ENCODE results near the gene TUBB4A.
A peak's percentile ranks its signal among the peaks of the same experiment; 100 is the strongest.

TUBB4A gene

GRCh38 chr19:6465663-6466062, 36.4 kb downstream of the TUBB4A start:
- DNase-seq, result no peak

DNA sequence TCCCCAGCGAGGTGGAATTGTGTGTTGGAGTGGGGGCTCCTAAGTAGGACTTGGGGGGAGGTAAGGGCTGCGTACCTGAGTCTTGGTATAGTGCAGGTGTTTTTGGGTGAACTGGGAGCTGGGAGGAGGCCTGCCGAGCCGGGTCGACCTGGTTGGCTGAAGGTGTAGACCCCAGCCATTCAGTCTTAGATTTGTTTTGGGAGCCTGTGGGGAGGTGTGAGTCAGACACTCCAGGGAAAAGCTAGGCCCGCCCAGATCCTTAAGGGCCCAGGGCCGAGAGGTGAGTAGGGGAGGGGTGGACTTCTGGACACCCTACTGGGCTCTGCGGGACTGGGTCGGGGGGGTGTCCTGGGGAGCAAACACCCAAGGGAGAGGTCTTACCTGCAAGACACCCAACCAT, 37.1 kb downstream of the TUBB4A start:
- no peak for DNase-seq

DNA sequence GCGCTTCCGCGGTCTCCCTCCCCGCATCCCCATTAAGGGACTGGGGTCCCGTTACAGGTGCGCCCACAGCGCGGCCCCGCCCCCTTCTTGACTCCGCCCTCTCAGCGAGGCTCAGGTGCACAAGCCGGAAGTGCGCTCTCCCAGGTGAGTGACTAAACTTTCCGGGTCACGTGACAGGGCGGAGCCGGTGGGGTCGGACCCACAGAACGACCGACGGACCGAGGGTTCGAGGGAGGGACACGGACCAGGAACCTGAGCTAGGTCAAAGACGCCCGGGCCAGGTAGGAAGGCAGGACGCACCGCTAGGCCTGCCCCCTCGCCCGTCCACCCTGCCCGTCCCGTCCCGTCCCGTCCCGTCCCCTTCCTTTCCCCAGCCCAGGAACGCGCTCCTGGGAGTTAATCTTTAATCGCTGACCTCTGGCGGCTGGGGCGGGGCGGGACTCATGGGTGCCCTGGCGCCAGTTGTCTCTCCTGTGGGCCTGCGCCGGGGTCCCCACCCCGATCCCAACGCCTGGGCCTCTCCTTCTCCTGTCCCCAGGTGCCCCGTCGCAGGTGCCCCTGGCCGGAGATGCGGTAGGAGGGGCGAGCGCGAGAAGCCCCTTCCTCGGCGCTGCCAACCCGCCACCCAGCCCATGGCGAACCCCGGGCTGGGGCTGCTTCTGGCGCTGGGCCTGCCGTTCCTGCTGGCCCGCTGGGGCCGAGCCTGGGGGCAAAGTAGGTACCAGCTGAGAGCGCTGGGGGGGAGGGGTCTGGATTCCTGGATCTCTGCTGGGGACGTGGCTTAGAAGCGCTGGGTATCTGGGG, 37.8 kb downstream of the TUBB4A start, which contains the start of gene CRB3:
TSS of gene CRB3 (plus strand) at position 202 of the 804 bp plus-strand sequence. CDS start at position 633, 431 bp downstream.
- DNase-seq, result peak; percentile 27 to 42

DNA sequence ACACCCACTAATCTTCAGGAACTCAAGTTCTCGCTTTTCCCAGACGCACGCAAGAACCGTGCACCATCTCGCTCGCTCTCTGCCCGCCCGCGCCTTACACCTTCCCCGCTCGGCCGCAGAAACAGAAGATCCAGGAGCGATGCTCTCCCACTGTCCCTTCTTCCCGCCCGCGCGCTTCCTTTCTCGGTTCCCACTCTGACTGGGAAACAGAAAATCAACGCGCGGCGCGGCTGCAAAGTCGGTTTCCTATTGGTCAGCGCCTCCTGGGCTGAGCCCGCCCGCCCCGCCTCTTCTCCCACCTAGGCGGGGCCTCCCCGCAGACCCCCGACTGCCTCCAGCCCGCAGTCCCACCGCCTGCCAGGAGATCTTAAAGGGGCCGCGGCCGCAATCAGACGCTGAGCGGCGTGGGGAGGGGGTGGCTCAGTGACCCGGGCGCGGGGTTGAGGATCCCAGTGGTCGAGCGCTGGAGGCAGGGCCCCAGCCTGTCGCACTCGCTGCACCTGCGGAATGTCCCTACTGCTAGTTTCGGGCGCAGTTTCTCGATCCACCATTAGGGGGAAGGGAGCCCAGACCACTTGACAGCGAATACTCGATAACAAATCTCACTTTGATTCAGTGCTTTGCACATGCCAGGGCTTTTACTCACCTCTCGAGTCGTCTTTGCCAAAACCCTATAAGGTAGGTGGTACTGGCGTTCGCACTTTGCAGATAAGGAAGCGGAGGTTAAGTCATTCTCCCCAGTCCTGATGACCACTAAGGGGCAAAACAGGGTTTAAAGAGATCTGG, 41.8 kb downstream of the TUBB4A start:
- peak; percentile 97 to 98 for DNase-seq

DNA sequence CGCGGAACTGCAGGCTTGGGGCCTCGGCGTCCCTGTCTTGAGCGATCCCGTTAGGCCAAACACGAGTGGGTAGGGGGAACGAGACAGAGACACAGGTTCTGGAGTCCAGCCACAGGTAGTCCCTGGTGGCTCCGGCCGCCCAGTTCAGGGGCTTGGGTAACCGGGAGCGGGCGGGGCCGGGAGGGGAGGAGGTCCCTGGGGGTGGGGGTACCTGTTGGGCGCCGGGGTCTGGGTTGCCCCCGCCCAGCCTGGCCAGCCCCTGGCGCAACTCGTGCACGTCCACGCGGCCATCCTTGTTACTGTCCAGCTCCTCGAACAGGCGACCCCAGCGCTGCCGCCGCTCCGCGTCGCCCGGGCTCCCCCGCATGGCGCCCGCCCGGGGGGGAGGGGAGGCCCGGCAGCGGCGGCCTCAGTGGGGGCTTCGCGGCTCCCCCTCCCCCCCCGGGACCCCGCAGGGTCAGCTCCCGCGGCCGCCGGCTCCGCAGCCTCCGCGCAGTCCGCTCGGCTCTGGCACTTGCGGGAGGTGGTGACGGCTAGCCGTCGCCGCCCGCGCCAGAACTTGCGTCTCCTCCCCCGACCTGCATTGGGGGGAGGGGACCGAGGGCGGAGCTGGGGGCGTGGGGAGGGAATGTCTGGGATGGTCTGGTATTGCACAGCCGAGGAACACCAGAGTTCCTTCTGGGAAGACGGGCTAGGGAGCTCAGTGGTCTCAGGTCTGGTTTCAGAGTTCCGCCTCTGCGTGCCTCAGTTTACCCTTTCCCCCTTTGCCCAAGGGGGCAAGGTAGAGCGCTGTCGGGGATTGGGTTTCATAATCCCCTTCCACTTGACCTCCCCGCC, 42.6 kb downstream of the TUBB4A start, which contains the start of gene SLC25A23:
TSS of gene SLC25A23 (minus strand) at position 531 of the 837 bp plus-strand sequence. CDS start at position 367, 164 bp downstream.
- peak; percentile 63 to 75 for DNase-seq

DNA sequence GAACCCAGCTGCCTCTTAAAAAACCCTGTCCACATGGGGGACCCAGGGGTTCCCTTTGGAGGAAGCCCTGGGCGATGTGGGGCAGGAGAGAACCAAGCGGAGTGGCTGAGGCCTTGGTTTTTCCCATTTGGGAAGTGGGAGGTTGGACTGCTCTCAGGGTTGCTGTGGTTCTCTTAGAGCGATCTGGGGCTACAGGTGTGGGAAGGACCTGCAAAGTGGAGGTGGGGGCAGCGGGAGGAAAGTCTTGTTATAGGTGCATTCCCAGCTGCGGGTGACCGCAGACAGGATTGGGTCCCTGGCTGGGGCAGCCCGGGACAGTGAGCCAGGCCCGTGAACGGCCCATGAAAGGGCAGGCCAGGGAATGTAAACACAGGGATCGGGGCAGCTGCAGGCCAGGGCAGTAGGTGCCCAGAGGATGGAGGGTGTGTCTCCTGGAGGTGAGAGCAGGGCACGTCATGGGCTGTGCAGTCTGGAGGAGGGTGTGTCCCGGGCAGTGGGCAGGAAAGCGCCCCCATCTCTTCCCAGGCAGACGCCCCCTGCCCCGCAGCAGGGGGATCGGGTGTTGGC, 43.3 kb downstream of the TUBB4A start:
- DNase-seq, result no peak

DNA sequence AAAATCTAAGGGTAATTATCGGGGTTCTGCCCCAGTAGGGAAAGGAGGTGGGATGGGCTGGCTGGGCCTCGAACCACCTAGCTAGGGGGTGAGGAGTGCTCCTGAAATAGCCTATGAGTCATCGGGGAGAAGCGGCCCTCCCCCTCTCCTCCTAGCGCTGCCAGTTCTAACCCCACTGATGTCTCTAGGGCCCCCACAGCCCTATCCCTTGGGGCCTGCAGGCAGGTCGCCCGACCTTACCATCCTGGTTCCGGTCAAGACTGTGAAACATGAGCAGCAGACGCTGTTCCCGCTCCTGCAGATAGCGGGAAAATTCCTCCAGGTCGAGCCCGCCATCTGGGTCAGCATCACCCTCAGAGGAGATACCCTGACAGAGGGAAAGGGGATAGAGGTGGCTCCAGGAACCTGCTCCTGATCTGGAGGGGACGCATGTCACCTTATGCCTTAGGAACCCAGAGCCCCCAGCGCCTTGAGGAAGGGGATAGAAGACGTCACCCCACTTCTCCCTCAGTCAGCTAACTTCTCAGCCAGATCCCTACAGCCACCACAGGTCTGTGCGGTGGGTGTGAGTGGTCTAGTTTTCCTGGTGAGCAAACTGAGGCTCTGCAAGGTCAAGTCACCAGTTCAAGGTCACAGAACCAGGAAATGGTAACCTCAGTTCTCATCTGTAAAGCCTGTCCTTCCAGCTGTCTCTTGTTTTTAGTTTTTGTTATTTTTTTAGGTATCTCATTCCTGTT, 44.0 kb downstream of the TUBB4A start:
- no peak for DNase-seq

- no peak for DNase-seq
Measured at GRCh38 chr19:6455924-6456323, 46.2 kb downstream of the TUBB4A start.

- DNase-seq, result no peak
Measured at GRCh38 chr19:6453951-6454565, 48.1 kb downstream of the TUBB4A start.

GRCh38 chr19:6452899-6453298, 49.2 kb downstream of the TUBB4A start:
- no peak for DNase-seq

GRCh38 chr19:6452223-6452614, 49.9 kb downstream of the TUBB4A start:
- no peak for DNase-seq

GRCh38 chr19:6451583-6452222, 50.4 kb downstream of the TUBB4A start:
- no peak for DNase-seq

DNA sequence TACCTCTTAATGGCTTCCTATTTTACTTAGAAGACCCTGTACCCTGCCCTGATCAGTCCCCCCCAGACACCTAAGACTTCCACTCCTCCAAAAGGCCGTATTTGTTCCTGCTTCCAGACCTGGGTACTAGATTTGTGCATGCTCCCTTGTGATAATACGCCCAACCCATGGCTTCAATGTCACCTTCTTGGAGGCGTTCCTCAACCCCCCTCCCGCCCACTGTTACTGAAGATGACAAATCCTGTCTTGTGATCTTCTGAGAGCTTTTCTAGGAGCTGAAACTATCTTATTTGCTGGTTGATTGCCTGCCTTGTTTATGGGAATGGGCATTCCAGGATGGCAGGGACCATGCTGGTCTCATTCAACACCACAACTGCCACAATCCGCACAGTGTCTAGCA, 51.9 kb downstream of the TUBB4A start:
- no peak for DNase-seq

DNA sequence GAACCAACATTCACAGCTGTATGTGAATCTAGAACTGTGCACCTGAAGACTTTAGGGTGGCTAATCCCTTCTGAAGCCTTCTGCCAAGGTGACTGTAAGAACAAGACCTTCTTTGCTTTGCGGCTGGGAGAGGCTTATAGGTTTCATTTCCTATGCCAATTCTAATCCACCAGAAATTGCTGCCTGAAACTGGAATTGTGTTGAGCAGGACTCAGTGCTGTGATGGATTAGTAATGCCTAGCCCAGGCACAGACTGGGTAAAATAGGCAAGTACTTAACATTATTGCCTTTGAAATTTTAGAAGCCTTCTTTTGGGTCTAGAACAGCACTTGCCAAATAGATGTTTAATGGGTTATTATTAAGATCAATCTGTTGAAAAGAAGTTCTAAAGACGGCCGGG, 54.1 kb downstream of the TUBB4A start:
- DNase-seq, result no peak

DNA sequence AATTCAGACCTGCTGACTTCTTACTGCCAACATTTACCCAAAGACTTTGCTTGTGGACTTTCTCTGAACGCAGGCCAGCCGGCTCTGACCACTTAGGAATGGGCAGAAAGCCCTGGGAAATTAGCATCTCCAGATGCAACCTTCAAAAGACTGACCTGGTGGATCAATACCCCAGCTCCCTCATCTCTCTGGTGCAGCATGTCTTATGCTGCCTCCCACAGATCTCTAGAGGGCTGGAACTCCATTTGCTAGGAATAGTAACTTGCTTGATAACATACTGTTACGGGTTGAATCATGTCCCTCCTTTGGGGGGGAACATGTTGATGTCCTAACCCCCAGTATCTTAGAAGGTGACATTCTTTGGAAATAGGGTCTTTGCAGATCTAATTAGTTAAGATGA, 55.7 kb downstream of the TUBB4A start:
- no peak for DNase-seq
